NCI-H2171 (cell line): Measurements from ENCODE around the gene CAMK2D.

Experiments
- DNase-seq: peaks from one replicate; lab custom pipeline; 2025; lab: John Stamatoyannopoulos, UW

Gene CAMK2D

GRCh38 chr4:113565702-113566012 is 195.9 kb downstream of the CAMK2D start:
- DNase-seq: no peak

GRCh38 chr4:113564493-113564892 is 197.0 kb downstream of the CAMK2D start:
- no peak for DNase-seq

GRCh38 chr4:113563691-113564378 is 197.7 kb downstream of the CAMK2D start:
- no peak for DNase-seq

GRCh38 chr4:113561758-113562157 is 199.8 kb downstream of the CAMK2D start:
- DNase-seq: no peak

GRCh38 chr4:113561092-113561491 is 200.4 kb downstream of the CAMK2D start:
- no peak for DNase-seq

GRCh38 chr4:113560579-113560978 is 201.0 kb downstream of the CAMK2D start:
- no peak for DNase-seq

- no peak for DNase-seq
Observed at GRCh38 chr4:113559947-113560346, 201.6 kb downstream of the CAMK2D start.

GRCh38 chr4:113556382-113557134 is 205.0 kb downstream of the CAMK2D start:
- no peak for DNase-seq

- DNase-seq: no peak
Observed at GRCh38 chr4:113555868-113556267, 205.7 kb downstream of the CAMK2D start.

- DNase-seq: no peak
Observed at GRCh38 chr4:113553082-113553481, 208.5 kb downstream of the CAMK2D start.

GRCh38 chr4:113550510-113550909 is 211.0 kb downstream of the CAMK2D start:
- no peak for DNase-seq

- DNase-seq: no peak
Observed at GRCh38 chr4:113548303-113548702, 213.2 kb downstream of the CAMK2D start.

- DNase-seq: no peak
Observed at GRCh38 chr4:113547487-113548042, 214.0 kb downstream of the CAMK2D start.

- no peak for DNase-seq
Observed at GRCh38 chr4:113541933-113542332, 219.6 kb downstream of the CAMK2D start.

GRCh38 chr4:113540859-113541258 is 220.7 kb downstream of the CAMK2D start:
- peak; percentile 8 for DNase-seq

- DNase-seq: no peak
Observed at GRCh38 chr4:113539408-113539807, 222.1 kb downstream of the CAMK2D start.

GRCh38 chr4:113537628-113538027 is 223.9 kb downstream of the CAMK2D start:
- DNase-seq: no peak

GRCh38 chr4:113537203-113537602 is 224.3 kb downstream of the CAMK2D start:
- no peak for DNase-seq

GRCh38 chr4:113534711-113535110 is 226.8 kb downstream of the CAMK2D start:
- DNase-seq: no peak

- DNase-seq: no peak
Observed at GRCh38 chr4:113531572-113531971, 230.0 kb downstream of the CAMK2D start.

GRCh38 chr4:113528395-113528794 is 233.1 kb downstream of the CAMK2D start:
- DNase-seq: no peak

- no peak for DNase-seq
Observed at GRCh38 chr4:113525521-113525920, 236.0 kb downstream of the CAMK2D start.

- DNase-seq: no peak
Observed at GRCh38 chr4:113524505-113525186, 236.9 kb downstream of the CAMK2D start.
